Measurements from ENCODE around the gene TMEM184C. TPM values are rescaled to one million over a fixed set of nuclear protein-coding genes. Genes with fewer than 3 reads are reported as not detected.

The TMEM184C gene
- total RNA-seq, 1 experiment from 2014 or later: 24.6 TPM

DNA sequence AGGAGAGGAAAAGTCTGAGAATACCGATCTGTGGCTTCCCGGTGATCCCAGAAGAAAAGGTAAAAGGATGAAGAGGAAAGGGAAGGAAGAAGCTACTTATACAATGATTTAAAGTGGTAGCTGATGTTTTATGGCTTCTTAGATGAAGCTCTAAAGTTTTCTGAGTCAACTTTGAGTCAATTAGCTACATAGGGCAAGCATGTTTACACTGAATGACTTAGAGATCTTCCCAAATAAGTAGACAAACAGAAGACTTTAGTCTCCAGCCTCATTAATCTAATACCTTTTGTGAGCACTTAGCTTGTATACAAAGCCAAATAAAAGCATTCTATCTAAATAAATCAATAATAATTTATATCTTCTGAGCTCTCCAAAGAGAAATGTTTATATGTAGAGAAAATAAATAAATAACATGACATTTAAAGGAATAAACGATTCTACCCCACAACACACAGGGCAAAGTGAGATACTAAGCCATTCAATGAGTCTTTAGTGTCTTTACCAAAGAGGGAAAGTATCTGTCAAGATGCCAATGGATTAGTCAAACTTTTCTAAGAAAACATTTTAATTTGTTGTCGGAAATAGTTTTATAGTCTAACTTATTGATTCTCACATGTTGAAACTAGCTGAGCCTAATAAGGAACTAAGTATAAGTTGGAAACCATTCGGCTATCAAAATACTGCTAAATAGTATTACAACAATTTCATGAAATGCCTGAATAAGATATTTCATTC, 46.0 kb upstream of the TMEM184C start:
- no peak overlapping the region for H3K4me2 ChIP-seq (ENCODE audit: low read length)
- no peaks in the 10 kb centered on the region for H3K36me3 ChIP-seq (ENCODE audit: control insufficient read depth in 1 of 2, insufficient read depth in 2 of 2, low read length in 2 of 2)
- no TSS peak for BruUV-seq (replicated peaks)
- H3K9me2 ChIP-seq (ENCODE audit: insufficient read depth): 0 out of 2 replicates have a peak, but pooled peaks cover 3% of the 10 kb centered on the region
- intact Hi-C loops (cut with micrococcal nuclease): no loop called here
- RAD21 ChIA-PET (ENCODE audit: low non-redundant PET in 1 of 2, low total read pairs in 2 of 2, uncharacterized antibody in 2 of 2, unreplicated experiment in 2 of 2): no interaction called here
- CTCF ChIA-PET: no interaction called here
- TF ChIP-seq ZNF274 (IDR thresholded peaks at IDR 0.05; ENCODE audit: low read depth, low read length) (no peak), ZFX (IDR thresholded peaks at IDR 0.05) (no peak), SRF (IDR thresholded peaks at IDR 0.05; ENCODE audit: low read depth) (no peak), ELF1 (IDR thresholded peaks at IDR 0.05; ENCODE audit: borderline replicate concordance, low read depth) (no peak), SIN3A (IDR thresholded peaks at IDR 0.05; ENCODE audit: low read depth) (no peak), EZH2phosphoT487 (IDR thresholded peaks at IDR 0.05; ENCODE audit: borderline replicate concordance) (no peak), POLR2A (IDR thresholded peaks at IDR 0.05; ENCODE audit: borderline replicate concordance, extremely low read depth, insufficient read depth, insufficient read length) (no peak), YY1 (IDR thresholded peaks at IDR 0.05; ENCODE audit: extremely low read depth, insufficient replicate concordance, low read depth, low read length) (no peak), TCF7L2 (IDR thresholded peaks at IDR 0.05; ENCODE audit: borderline replicate concordance, extremely low read depth, insufficient read depth, insufficient read length) (no peak), SP1 (IDR thresholded peaks at IDR 0.05; ENCODE audit: low read depth) (no peak)
- TF ChIP-seq, protein P1, sequence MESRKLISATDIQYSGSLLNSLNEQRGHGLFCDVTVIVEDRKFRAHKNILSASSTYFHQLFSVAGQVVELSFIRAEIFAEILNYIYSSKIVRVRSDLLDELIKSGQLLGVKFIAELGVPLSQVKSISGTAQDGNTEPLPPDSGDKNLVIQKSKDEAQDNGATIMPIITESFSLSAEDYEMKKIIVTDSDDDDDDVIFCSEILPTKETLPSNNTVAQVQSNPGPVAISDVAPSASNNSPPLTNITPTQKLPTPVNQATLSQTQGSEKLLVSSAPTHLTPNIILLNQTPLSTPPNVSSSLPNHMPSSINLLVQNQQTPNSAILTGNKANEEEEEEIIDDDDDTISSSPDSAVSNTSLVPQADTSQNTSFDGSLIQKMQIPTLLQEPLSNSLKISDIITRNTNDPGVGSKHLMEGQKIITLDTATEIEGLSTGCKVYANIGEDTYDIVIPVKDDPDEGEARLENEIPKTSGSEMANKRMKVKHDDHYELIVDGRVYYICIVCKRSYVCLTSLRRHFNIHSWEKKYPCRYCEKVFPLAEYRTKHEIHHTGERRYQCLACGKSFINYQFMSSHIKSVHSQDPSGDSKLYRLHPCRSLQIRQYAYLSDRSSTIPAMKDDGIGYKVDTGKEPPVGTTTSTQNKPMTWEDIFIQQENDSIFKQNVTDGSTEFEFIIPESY (IDR thresholded peaks at IDR 0.05; ENCODE audit: extremely low read depth, insufficient replicate concordance, low read length): no peak
- TF ChIP-seq, protein P2, sequence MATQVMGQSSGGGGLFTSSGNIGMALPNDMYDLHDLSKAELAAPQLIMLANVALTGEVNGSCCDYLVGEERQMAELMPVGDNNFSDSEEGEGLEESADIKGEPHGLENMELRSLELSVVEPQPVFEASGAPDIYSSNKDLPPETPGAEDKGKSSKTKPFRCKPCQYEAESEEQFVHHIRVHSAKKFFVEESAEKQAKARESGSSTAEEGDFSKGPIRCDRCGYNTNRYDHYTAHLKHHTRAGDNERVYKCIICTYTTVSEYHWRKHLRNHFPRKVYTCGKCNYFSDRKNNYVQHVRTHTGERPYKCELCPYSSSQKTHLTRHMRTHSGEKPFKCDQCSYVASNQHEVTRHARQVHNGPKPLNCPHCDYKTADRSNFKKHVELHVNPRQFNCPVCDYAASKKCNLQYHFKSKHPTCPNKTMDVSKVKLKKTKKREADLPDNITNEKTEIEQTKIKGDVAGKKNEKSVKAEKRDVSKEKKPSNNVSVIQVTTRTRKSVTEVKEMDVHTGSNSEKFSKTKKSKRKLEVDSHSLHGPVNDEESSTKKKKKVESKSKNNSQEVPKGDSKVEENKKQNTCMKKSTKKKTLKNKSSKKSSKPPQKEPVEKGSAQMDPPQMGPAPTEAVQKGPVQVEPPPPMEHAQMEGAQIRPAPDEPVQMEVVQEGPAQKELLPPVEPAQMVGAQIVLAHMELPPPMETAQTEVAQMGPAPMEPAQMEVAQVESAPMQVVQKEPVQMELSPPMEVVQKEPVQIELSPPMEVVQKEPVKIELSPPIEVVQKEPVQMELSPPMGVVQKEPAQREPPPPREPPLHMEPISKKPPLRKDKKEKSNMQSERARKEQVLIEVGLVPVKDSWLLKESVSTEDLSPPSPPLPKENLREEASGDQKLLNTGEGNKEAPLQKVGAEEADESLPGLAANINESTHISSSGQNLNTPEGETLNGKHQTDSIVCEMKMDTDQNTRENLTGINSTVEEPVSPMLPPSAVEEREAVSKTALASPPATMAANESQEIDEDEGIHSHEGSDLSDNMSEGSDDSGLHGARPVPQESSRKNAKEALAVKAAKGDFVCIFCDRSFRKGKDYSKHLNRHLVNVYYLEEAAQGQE (IDR thresholded peaks at IDR 0.05; ENCODE audit: low read depth): no peak
- no peaks in the 10 kb centered on the region for H3K9me3 ChIP-seq (ENCODE audit: control insufficient read depth in 1 of 2, insufficient read depth in 1 of 2, low read depth in 1 of 2, low read length in 2 of 2)
- no peaks in the 10 kb centered on the region for H4K20me1 ChIP-seq (ENCODE audit: insufficient read depth)
- POLR2A ChIA-PET: no interaction called here
- H3K27me3 ChIP-seq (ENCODE audit: insufficient read depth, low read length): no peaks in the 10 kb centered on the region
- DNase-seq (ENCODE audit: low read depth, low spot score): no peak
- no peak overlapping the region for H3K4me3 ChIP-seq (replicated peaks in 1 of 2; ENCODE audit: low read depth in 1 of 2, low read length in 2 of 2)
- H2AFZ ChIP-seq (ENCODE audit: low read depth, low read length, poor library complexity, severe bottlenecking): no peak overlapping the region
- no peak overlapping the region for H3K27ac ChIP-seq (ENCODE audit: low read depth, low read length)
- ATAC-seq: no peak
- no peaks in the 10 kb centered on the region for H3K79me2 ChIP-seq (ENCODE audit: insufficient read depth, low read length)
- no peak overlapping the region for H3K9ac ChIP-seq (ENCODE audit: low read length)
- no peaks in the 10 kb centered on the region for H3K4me1 ChIP-seq (ENCODE audit: control insufficient read depth in 1 of 2, insufficient read depth in 2 of 2, low read length in 2 of 2)
